HG03521 (cell line): ENCODE results near the gene GLIS1.

Source experiments
- ATAC-seq: cut with Tn5 transposase; IDR thresholded peaks from one replicate; pipeline ENCODE4 v1.9.1; 2021; ENCODE audit warnings: mild to moderate bottlenecking, moderate library complexity; ENCODE audit not compliant: unreplicated experiment

GLIS1 gene

DNA sequence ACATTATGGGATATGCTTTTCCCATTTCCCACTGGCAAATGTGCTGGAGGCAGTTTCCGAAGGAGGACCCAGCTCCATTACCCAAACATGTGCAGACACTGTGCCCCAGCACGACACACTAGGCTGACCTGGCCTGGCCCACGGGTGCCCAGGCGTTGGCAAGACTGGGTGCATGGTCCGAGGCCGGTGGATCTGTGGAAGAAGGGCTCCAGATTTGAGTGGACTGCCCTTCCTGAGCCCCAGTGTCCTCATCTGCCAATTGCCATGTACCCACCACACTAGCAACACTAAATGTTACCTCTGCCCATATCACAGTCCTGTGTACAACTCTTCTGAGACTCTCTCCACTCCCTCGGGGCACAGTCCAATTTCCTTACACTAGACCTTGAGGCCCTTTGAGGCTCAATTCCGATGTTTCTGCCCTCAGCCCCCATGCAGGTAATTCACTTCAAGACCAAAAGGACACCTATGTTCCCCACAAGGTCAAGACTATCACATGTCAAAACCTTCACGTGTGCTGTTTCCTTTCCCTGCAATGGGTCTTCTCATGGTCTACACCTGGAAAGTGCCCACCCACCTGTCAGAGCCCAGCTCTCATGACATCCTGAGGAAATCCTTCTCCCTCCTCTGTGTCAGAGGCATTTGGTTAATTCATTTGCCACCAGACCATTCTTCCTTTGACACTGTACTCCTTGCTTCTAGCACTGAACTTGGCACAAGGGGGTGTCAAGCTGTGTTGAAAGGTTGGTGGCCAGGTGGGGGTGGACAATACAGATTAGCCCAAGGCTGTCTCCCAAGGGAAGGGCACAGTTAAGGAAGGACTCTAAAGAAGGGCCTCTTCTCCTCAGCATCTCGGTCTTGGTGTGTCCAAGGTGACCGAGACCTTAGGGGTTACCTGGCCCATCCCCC lies 154.8 kb downstream of the GLIS1 start:
- no peak for ATAC-seq

DNA sequence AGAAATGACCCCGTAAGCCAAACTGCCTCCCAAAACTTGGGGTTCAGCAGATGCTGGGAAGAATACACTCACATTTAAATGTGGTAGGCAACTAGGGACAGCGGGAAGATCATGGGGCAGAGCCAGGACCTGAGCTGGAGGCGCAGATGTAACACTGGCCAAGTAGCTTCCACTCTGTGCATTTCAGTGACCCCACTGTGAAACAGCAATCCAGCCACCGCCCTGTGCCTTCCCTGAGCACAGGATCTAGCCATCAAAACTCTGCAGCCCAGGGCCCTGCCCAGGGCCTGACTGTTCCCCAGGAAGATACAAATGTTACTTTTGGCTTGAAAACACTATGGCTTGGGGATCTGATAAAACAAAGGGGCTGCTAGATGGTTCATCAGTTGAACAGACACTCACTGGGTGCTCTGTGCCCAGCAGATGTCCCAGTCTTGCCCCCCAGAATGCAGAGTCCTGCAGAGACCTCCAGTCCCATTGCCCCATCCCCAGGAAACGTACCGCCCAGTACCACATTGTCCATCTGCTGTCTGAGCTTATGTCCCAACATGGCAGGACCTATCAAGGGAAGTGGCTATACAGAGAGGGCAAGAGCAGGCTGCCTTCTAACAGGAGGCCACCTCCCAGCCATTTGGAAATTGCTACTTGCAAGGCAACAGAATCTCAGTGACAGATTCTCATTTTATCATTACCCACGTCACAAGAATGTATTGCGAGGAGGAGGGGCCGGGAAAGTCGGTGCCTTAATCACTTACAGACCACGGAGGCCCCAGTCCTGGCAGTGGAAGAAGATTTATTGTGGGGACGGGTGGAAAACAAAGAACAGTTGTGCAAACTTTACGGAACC lies 155.7 kb downstream of the GLIS1 start:
- ATAC-seq: no peak

DNA sequence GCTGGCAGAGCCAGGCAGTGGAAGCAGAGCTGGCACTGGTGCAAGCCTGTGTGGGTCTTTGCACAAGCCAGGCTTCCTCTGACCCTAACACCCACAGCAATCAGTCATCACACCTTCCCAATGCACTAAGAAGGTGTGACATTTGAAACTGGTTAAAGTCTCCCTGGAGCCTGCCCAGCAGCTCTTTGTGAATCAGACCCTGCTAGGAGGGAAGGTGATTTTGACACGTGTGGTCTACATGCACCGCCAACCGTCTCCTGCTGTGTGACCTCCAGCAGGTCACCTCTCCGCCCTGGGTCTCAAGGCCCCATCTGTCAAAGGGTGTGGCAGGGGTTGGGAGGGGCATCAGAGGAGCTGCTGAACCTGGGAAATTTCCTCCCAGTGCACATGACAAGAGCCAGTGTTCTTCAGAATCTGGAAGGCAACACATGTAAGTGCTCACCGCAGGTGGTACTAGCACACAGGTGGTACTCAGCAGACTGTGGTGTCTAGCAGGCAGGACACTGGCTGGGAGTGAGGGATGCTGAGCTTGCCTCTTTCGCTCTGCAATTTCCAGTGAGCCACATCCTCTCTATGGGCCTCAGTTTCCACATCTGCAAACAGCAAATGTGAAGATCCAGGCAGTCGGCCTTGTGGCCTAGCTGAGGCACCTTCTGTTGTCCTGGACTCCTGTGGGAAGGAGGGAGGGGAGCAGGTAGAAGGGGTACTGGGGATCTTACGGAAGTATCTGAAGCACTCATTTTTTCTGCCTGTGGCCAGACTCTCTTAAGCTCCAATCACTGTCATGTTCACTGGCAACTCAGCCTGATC lies 156.5 kb downstream of the GLIS1 start:
- ATAC-seq: no peak

- no peak for ATAC-seq
Measured at GRCh38 chr1:53581476-53581875, 157.5 kb downstream of the GLIS1 start.

- no peak for ATAC-seq
Measured at GRCh38 chr1:53580739-53581475, 158.1 kb downstream of the GLIS1 start.

DNA sequence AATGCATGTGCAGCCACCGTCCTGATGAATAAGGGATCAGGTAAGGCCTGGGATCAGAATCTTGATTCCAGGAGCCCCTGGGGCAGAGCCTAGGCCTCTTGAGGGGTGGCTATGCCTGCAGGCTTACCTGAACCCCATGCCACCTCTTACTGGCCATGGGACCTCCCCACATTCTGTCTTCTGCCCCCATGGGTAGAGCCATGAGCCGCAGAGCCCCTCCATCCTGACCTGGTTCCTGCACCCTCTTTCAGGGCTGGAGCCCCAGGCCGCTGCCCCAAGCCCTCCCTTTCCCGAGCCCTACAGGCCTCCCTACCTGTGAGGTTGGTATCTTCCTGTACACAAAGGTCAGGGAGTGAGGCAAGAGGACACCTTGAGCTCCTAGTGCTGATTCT lies 159.0 kb downstream of the GLIS1 start:
- ATAC-seq: no peak

- no peak for ATAC-seq
Measured at GRCh38 chr1:53579221-53580008, 159.5 kb downstream of the GLIS1 start.

DNA sequence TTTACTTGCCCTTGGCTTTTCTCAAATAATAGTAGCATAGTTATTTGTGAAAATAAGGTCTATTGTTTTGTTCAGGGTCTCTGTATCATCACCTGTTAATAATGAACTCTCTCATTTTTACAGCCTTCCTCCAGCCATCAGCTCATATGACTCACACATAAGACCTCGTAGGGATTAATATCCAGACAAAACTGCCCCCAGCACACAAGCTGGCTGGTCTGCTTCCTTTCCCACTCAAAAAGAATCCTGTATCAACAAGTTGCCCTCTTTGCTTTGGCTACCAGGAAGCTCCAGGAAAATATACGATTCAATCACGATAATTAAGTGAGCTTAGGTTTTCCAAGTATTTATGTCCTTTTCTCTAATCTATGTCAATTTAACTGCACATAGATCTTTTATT lies 160.6 kb downstream of the GLIS1 start:
- no peak for ATAC-seq

DNA sequence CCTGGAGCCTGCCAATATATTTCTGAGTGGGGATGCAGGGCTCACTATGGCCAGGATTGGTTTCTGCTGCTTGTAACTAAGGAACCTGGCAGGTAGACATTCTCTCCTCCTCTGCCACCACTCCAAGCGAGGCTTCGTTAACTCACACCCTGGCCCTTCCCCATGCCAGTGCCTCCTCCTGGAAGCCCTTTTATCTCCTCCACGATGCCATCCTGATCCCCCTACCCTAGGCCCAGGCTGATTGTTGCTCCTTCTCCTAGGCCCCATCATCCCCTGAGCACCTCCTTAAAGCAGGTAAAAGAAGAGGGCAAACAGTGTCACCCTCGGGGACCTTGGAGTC lies 161.2 kb downstream of the GLIS1 start:
- no peak for ATAC-seq

- ATAC-seq: no peak
Measured at GRCh38 chr1:53576866-53577760, 161.9 kb downstream of the GLIS1 start.

- no peak for ATAC-seq
Measured at GRCh38 chr1:53576381-53576801, 162.6 kb downstream of the GLIS1 start.

GRCh38 chr1:53575955-53576320 lies 163.0 kb downstream of the GLIS1 start:
- ATAC-seq: no peak

DNA sequence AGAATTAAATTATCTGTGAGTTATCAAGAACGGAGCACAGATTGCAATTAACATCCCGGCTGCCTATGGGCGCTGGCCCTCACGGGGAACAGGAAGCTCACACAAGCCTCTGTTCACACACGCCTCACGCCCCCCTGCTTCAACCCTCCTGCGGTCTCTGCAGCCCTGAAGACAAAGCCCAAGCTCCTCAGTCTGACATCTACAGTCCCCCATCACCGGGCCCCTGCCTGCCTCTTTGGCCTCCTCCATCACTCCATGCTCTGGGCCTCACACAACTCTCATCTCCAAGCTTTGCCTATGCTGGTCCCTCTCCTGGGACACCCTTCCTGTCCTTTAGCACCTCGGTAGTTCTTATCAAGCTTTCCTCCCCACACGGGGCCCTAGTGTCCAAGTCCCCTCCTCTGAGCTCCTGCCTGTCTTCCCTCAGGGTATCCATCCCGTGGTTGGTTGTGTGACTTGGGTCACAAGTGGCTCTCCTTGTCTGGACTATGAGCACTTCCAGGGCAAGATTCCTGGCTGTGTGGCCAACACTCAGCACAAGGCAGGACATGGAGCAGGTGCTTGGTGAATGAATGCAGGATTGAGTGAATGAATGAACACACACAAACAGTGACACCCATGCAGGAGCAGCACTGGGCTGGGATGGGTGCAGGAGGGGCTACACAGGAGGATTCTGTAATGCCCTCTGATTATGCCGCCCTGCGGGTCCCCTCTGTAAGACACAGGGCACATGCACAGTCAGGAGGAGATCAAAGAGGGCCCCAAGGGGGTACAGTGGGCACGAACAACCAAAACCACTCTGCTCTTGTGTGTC lies 163.6 kb downstream of the GLIS1 start:
- no peak for ATAC-seq

DNA sequence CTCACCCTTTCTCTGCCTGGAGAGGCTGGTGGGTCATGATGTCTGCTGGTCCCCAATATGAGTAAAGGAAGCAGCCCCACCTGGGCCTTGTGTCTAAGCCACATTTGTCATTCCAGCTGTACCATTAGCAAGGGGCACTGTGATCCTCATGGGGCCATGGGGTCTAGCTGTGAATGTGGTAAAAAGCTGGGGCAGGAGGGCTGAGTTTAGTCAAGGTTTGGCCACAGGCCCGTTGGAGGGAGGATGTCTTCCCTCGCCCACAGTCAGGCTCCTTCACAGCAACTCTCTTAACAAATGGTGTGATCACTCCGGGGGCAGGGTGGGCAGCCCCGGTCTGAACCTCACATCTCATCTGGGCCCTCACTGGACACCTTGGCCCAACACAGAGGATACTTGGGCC lies 164.3 kb downstream of the GLIS1 start:
- no peak for ATAC-seq

GRCh38 chr1:53573931-53574330 lies 165.0 kb downstream of the GLIS1 start:
- ATAC-seq: no peak

DNA sequence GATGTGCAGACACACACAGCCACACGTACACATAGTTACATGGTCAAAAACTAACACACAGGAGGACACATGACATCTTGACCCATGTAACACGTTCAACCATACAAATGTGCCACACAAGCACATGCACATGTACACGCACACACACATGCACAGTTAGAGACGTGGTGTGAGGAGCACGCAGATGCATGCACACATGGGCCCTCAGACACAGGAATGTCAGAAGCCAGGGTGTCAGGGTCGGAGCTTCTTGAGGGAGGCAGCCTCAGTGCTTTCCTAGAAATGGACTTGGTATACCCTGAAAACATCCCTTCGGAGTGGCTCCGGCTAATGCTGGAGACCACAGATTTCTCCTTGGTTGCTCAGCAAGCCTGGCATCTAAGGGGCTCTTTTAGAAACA lies 165.4 kb downstream of the GLIS1 start:
- ATAC-seq: no peak

DNA sequence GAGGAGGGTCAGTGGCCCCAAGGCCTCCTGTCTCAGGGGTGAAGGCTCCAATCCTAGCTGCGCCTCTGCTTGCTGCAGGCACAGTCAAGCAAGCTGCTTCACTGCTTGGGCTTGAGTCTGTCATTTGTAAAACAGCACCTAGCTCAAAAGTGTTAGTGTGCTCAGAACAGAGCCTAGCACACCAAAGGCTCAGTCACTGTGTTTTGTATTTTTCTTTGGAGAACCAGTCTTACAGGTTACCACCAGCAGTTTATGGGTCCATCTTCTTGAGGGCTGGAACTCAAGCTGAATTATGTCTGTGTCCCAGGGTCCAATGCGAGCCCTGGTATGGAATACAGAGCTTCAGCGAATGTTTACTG lies 166.2 kb downstream of the GLIS1 start:
- no peak for ATAC-seq
